ENCODE results near the gene AP4M1.

- no peak for TF ChIP-seq CTCF (conservative IDR thresholded peaks at IDR 0.05; ENCODE audit: low read length)
- TF ChIP-seq EZH2phosphoT487 (IDR thresholded peaks at IDR 0.05; ENCODE audit: borderline replicate concordance, low read depth, low read length), result no peak
Measured at GRCh38 chr7:100087055-100087750, 14.2 kb upstream of the AP4M1 start.

All from OCI-LY7 (cell line).